IPS-15b (cell line): ENCODE measurements around the gene SLC24A3.

Experiments used
- H3K27me3 ChIP-seq: one replicate; pipeline ENCODE4 v1.6.1; 2013; ENCODE audit warnings: low read length; ENCODE audit not compliant: control insufficient read depth, insufficient read depth
- H3K36me3 ChIP-seq: one replicate; pipeline ENCODE4 v1.6.1; 2013; ENCODE audit warnings: low read length; ENCODE audit not compliant: control insufficient read depth, insufficient read depth
- H3K4me1 ChIP-seq: one replicate; pipeline ENCODE4 v1.6.1; 2013; ENCODE audit warnings: mild to moderate bottlenecking, low read length; ENCODE audit not compliant: control insufficient read depth, insufficient read depth
- H3K4me3 ChIP-seq: one replicate; pipeline ENCODE4 v1.5.1; 2013; ENCODE audit warnings: low read depth, low read length
- H3K9ac ChIP-seq: one replicate; pipeline ENCODE4 v1.6.1; 2013; ENCODE audit warnings: low read depth, mild to moderate bottlenecking, low read length
- H3K9me3 ChIP-seq: one replicate; pipeline ENCODE4 v1.6.1; 2013; ENCODE audit warnings: mild to moderate bottlenecking, low read length; ENCODE audit not compliant: control insufficient read depth, insufficient read depth

Gene SLC24A3

GRCh38 chr20:19249106-19249879 is 36.9 kb downstream of the SLC24A3 start:
- Histone ChIP-seq H3K36me3 (no peaks in the 10 kb centered on the region), H3K9ac (no peak overlapping the region), H3K9me3 (no peaks in the 10 kb centered on the region), H3K4me3 (no peak overlapping the region), H3K27me3 (no peaks in the 10 kb centered on the region), H3K4me1 (no peaks in the 10 kb centered on the region)

GRCh38 chr20:19250346-19250745 is 37.9 kb downstream of the SLC24A3 start:
- Histone ChIP-seq H3K4me3 (no peak overlapping the region), H3K4me1 (no peaks in the 10 kb centered on the region), H3K9me3 (no peaks in the 10 kb centered on the region), H3K36me3 (no peaks in the 10 kb centered on the region), H3K9ac (no peak overlapping the region), H3K27me3 (no peaks in the 10 kb centered on the region)

- Histone ChIP-seq H3K27me3 (no peaks in the 10 kb centered on the region), H3K4me1 (no peaks in the 10 kb centered on the region), H3K4me3 (no peak overlapping the region), H3K9me3 (no peaks in the 10 kb centered on the region), H3K9ac (no peak overlapping the region), H3K36me3 (no peaks in the 10 kb centered on the region)
Observed at GRCh38 chr20:19251506-19251905, 39.1 kb downstream of the SLC24A3 start.

GRCh38 chr20:19251958-19252357 is 39.5 kb downstream of the SLC24A3 start:
- no peak overlapping the region for H3K9ac ChIP-seq
- H3K9me3 ChIP-seq = no peaks in the 10 kb centered on the region
- H3K27me3 ChIP-seq = no peaks in the 10 kb centered on the region
- no peaks in the 10 kb centered on the region for H3K36me3 ChIP-seq
- H3K4me1 ChIP-seq = no peaks in the 10 kb centered on the region
- H3K4me3 ChIP-seq = no peak overlapping the region

GRCh38 chr20:19252451-19253120 is 40.1 kb downstream of the SLC24A3 start:
- Histone ChIP-seq H3K4me1 (no peaks in the 10 kb centered on the region), H3K27me3 (no peaks in the 10 kb centered on the region), H3K9me3 (no peaks in the 10 kb centered on the region), H3K4me3 (no peak overlapping the region), H3K9ac (no peak overlapping the region), H3K36me3 (no peaks in the 10 kb centered on the region)

- H3K9me3 ChIP-seq = no peaks in the 10 kb centered on the region
- no peaks in the 10 kb centered on the region for H3K36me3 ChIP-seq
- H3K4me1 ChIP-seq = no peaks in the 10 kb centered on the region
- H3K9ac ChIP-seq = no peak overlapping the region
- no peak overlapping the region for H3K4me3 ChIP-seq
- H3K27me3 ChIP-seq = no peaks in the 10 kb centered on the region
Observed at GRCh38 chr20:19253316-19253715, 40.9 kb downstream of the SLC24A3 start.

- H3K9me3 ChIP-seq = no peaks in the 10 kb centered on the region
- H3K9ac ChIP-seq = no peak overlapping the region
- H3K36me3 ChIP-seq = no peaks in the 10 kb centered on the region
- no peaks in the 10 kb centered on the region for H3K4me1 ChIP-seq
- H3K4me3 ChIP-seq = no peak overlapping the region
- no peaks in the 10 kb centered on the region for H3K27me3 ChIP-seq
Observed at GRCh38 chr20:19253916-19254820, 41.7 kb downstream of the SLC24A3 start.

GRCh38 chr20:19254956-19255355 is 42.5 kb downstream of the SLC24A3 start:
- Histone ChIP-seq H3K9ac (no peak overlapping the region), H3K4me3 (no peak overlapping the region), H3K27me3 (no peaks in the 10 kb centered on the region), H3K36me3 (no peaks in the 10 kb centered on the region), H3K4me1 (no peaks in the 10 kb centered on the region), H3K9me3 (no peaks in the 10 kb centered on the region)

GRCh38 chr20:19256085-19256484 is 43.6 kb downstream of the SLC24A3 start:
- H3K9ac ChIP-seq = no peak overlapping the region

GRCh38 chr20:19256906-19257595 is 44.6 kb downstream of the SLC24A3 start:
- no peak overlapping the region for H3K9ac ChIP-seq
- H3K36me3 ChIP-seq = no peaks in the 10 kb centered on the region
- no peaks in the 10 kb centered on the region for H3K4me1 ChIP-seq
- H3K9me3 ChIP-seq = no peaks in the 10 kb centered on the region
- H3K4me3 ChIP-seq = no peak overlapping the region
- no peaks in the 10 kb centered on the region for H3K27me3 ChIP-seq

More at GRCh38 chr20:19256085-19256484, 43.6 kb downstream of the SLC24A3 start:
- Histone ChIP-seq H3K27me3 (no peaks in the 10 kb centered on the region), H3K9me3 (no peaks in the 10 kb centered on the region), H3K4me1 (no peaks in the 10 kb centered on the region), H3K36me3 (no peaks in the 10 kb centered on the region), H3K4me3 (no peak overlapping the region)

GRCh38 chr20:19257865-19258264 is 45.4 kb downstream of the SLC24A3 start:
- H3K9ac ChIP-seq = no peak overlapping the region
- no peaks in the 10 kb centered on the region for H3K27me3 ChIP-seq
- H3K4me3 ChIP-seq = no peak overlapping the region
- no peaks in the 10 kb centered on the region for H3K36me3 ChIP-seq
- H3K4me1 ChIP-seq = no peaks in the 10 kb centered on the region
- H3K9me3 ChIP-seq = no peaks in the 10 kb centered on the region
